GM12872 (cell line): Measurements from ENCODE around the gene FMN2.

Source experiments
- TF ChIP-seq, protein P1 (sequence below): IDR thresholded peaks from 3 replicates; pipeline ENCODE4 v1.5.1; 2011; ENCODE audit warnings: low read depth, mild to moderate bottlenecking, low read length, moderate library complexity; ENCODE audit not compliant: insufficient read depth

FMN2 gene

DNA sequence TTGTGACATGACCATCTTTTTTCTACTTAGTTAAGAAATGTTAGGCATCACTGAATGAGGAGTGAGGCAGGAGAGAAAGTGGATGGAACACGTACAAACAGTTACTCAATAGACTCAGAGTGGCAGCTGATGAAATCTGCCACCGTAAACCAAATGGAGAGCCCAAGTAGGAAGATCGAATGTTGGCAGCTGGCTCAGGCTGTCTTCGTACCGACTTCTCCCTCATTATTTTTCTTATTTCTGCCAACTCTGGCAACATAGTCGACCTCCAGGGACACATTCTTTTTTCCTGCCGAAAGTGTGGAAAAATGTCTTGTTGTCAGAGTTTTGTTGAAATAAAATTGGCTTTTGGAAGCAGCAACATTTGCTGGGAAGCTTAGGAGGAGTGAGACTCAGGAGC lies 377.0 kb downstream of the FMN2 start:
- TF ChIP-seq, protein P1, sequence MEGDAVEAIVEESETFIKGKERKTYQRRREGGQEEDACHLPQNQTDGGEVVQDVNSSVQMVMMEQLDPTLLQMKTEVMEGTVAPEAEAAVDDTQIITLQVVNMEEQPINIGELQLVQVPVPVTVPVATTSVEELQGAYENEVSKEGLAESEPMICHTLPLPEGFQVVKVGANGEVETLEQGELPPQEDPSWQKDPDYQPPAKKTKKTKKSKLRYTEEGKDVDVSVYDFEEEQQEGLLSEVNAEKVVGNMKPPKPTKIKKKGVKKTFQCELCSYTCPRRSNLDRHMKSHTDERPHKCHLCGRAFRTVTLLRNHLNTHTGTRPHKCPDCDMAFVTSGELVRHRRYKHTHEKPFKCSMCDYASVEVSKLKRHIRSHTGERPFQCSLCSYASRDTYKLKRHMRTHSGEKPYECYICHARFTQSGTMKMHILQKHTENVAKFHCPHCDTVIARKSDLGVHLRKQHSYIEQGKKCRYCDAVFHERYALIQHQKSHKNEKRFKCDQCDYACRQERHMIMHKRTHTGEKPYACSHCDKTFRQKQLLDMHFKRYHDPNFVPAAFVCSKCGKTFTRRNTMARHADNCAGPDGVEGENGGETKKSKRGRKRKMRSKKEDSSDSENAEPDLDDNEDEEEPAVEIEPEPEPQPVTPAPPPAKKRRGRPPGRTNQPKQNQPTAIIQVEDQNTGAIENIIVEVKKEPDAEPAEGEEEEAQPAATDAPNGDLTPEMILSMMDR: no peak

- TF ChIP-seq, protein P1: no peak
These were observed 382.5 kb downstream of the FMN2 start for GRCh38 chr1:240474133-240474614.

DNA sequence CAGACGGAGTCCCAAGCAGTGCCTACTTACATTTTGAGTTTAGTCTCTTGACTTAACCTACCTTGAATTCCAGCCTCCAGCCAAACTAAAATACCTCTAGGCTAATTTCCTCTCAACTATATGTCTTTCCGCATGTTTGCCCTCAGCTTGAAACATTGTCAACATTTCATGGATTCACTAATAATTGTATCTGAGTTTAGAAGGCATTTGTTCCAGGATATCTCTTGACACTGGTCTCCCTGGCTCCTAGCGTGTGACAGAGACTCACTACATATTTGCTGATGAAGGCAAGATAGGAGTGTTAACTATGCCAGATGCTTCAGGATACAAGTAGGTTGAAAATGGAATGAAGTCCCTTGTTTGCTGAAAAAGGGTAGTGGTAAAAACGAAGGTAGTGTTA lies 384.1 kb downstream of the FMN2 start:
- TF ChIP-seq, protein P1: no peak

DNA sequence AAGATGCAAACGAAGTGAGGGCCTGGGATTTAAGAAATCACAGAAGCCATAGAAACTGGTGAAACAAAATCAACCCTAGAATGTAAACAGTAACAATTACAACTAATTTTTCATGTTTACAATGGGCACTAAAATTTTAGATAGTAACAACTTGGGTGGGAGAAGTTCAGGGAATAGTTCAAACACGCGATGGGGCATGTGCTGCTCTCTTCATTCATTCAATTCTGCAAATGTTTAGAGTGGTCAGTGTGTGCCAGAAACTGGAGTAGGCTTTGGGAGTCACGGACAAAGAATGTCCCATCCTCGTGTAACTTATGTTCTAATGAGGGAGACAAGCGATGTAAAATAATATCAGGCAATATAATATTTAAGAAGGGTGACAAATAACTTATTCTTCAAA lies 386.9 kb downstream of the FMN2 start:
- TF ChIP-seq, protein P1: no peak

GRCh38 chr1:240484804-240485443 lies 393.2 kb downstream of the FMN2 start:
- TF ChIP-seq, protein P1: no peak

DNA sequence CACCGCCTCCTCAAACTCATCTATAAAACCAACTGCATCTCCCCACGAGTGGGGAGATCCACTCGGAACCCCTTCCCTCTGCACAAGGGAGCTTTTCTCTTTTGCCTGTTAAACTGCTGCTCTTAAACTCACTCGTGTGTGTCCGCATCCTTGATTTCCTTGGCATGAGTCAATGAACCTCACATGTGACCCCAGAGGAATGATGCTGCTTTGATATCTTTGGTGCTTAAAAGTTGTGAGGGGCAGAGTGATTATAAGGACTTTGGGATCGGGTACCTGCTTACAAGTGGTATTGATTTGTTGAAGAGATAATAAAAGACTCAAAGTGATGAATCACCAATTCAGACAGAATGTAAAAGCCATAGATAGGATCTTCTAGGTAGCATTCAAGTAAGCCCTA lies 394.9 kb downstream of the FMN2 start:
- TF ChIP-seq, protein P1: no peak

- TF ChIP-seq, protein P1: no peak
These were observed 395.8 kb downstream of the FMN2 start for GRCh38 chr1:240487493-240487892.

DNA sequence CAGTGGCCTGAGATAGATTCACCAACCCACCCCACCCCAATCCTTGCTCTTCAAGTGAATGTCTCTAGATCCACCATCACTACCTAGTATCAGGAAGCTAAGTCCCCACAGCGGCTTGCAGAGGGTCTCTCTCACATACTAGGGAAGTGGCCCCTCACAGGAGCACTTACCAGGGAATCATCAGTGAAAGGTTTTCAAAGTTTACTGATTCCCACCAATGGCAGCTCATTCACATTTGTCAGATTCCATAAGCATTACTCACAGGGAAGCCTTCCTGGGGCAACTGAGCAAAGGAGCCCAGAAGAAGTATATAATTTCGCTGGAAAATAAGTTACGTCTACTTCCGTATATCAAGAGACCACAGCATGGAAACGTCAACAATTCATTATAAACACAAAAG lies 399.5 kb downstream of the FMN2 start:
- TF ChIP-seq, protein P1: no peak
